ENCODE data around the gene PFKL. TPM values are rescaled to one million over a fixed set of nuclear protein-coding genes. Genes with fewer than 3 reads are reported as not detected.

PFKL gene
- total and polyA plus RNA-seq, 2 of the 8 experiments (the other 6 are each of a cell fraction or from before 2014, with no cell fraction given), result 80.2 to 82.3 TPM

DNA sequence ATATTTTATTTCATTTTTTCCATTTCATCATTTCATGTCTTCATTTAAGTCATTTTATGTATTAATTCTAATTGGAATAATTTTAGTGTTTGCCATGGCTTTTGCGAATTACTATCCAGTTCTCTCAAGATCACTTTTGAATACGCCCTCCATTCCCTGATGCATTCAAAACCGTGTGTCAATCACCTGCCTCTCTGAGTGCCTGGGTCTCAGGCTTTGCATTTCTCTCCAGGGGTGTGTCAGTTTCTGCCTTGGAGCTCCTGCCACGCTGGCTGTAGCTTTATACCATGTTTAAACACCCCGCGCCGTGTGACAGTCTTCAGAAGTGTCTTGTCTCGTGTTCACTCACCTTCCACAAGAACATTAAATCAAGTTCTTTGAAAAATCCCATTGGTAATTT is 30.8 kb upstream of the PFKL start (continued):
- TF ChIP-seq BACH1 (IDR thresholded peaks at IDR 0.05; ENCODE audit: low read length), result no peak
- TF ChIP-seq RFX5 (IDR thresholded peaks at IDR 0.05; ENCODE audit: borderline replicate concordance, low read depth, low read length), result no peak

Measured in H1 (cell line).